OCI-LY1 (cell line): ENCODE data around the gene CACNA1C.

Experiments
- H2AFZ ChIP-seq: fragments of 200-600 bp; sonication (generic), shearing (Covaris generic); 2 replicates; pipeline ENCODE4 v1.6.0; 2014; ENCODE audit warnings: antibody characterized with exemption, mild to moderate bottlenecking, low read length
- H3F3A ChIP-seq: fragments of 200-600 bp; sonication (generic), shearing (Covaris generic); 2 replicates; pipeline ENCODE4 v1.6.0; 2014; ENCODE audit warnings: mild to moderate bottlenecking, antibody characterized with exemption, low read length, moderate library complexity; ENCODE audit not compliant: insufficient read depth
- H3K27ac ChIP-seq: fragments of 200-600 bp; sonication (generic); 2 replicates; pipeline ENCODE4 v1.5.1; 2014; ENCODE audit warnings: low read length, mixed run types, mild to moderate bottlenecking, low read depth; ENCODE audit not compliant: poor library complexity, severe bottlenecking
- H3K27me3 ChIP-seq: fragments of 200-600 bp; sonication (generic); 2 replicates; pipeline ENCODE4 v1.6.0; 2014; ENCODE audit warnings: antibody characterized with exemption, mild to moderate bottlenecking, low read length, moderate library complexity; ENCODE audit not compliant: insufficient read depth
- H3K36me3 ChIP-seq: fragments of 200-600 bp; sonication (generic); 2 replicates; pipeline ENCODE4 v1.6.1; 2014; ENCODE audit warnings: mild to moderate bottlenecking, antibody characterized with exemption, low read length, moderate library complexity, mixed read lengths; ENCODE audit not compliant: insufficient read depth
- H3K4me1 ChIP-seq: fragments of 200-600 bp; sonication (generic); 2 replicates; pipeline ENCODE4 v1.5.1; 2014; ENCODE audit warnings: mild to moderate bottlenecking, low read length, moderate library complexity; ENCODE audit not compliant: insufficient read depth, severe bottlenecking
- H3K4me2 ChIP-seq: fragments of 200-600 bp; sonication (generic), shearing (Covaris generic); 2 replicates; pipeline ENCODE4 v1.6.1; 2014; ENCODE audit warnings: low read length
- H3K4me3 ChIP-seq: fragments of 200-600 bp; sonication (generic); 2 replicates; pipeline ENCODE4 v1.5.1; 2014; ENCODE audit warnings: low read length, low read depth, mild to moderate bottlenecking, mixed read lengths; ENCODE audit not compliant: poor library complexity, severe bottlenecking
- H3K79me2 ChIP-seq: fragments of 200-600 bp; shearing (Covaris generic); 2 replicates; pipeline ENCODE4 v1.6.1; 2016; ENCODE audit warnings: mixed run types, low read length, mixed read lengths; ENCODE audit not compliant: insufficient read depth
- H3K9ac ChIP-seq: fragments of 200-600 bp; sonication (generic), shearing (Covaris generic); 2 replicates; pipeline ENCODE4 v1.6.1; 2014; ENCODE audit warnings: mild to moderate bottlenecking, low read length, mixed read lengths
- H3K9me2 ChIP-seq: fragments of 200-600 bp; sonication (generic), shearing (Covaris generic); 2 replicates; pipeline ENCODE4 v1.6.1; 2014; ENCODE audit warnings: low read depth, mild to moderate bottlenecking, low read length, mixed read lengths
- H3K9me3 ChIP-seq: fragments of 200-600 bp; shearing (Covaris generic); 2 replicates; pipeline ENCODE4 v1.6.1; 2014; ENCODE audit warnings: low read length, mixed read lengths
- H4K20me1 ChIP-seq: fragments of 200-600 bp; sonication (generic), shearing (Covaris generic); 2 replicates; pipeline ENCODE4 v1.6.0; 2016; ENCODE audit warnings: mild to moderate bottlenecking, low read length; ENCODE audit not compliant: insufficient read depth
- CTCF ChIP-seq: fragments of 200-600 bp; sonication (generic), shearing (Covaris generic); IDR thresholded peaks from 2 replicates; pipeline ENCODE4 v1.5.1; 2017; ENCODE audit warnings: mild to moderate bottlenecking, antibody characterized with exemption, low read length, moderate library complexity, mixed read lengths
- EZH2 ChIP-seq: fragments of 200-600 bp; sonication (generic), shearing (Covaris generic); IDR thresholded peaks from 2 replicates; pipeline ENCODE4 v1.8.0; 2017; ENCODE audit warnings: borderline replicate concordance, mixed run types, mild to moderate bottlenecking, antibody characterized with exemption, low read length, moderate library complexity, mixed read lengths

The CACNA1C gene

GRCh38 chr12:2283916-2284315, 231.1 kb downstream of the CACNA1C start:
- H3K4me2 ChIP-seq: peak overlapping the region; percentile 49
- H3K4me1 ChIP-seq: peaks cover 31% of the 10 kb centered on the region
- H4K20me1 ChIP-seq: no peaks in the 10 kb centered on the region
- no peaks in the 10 kb centered on the region for H3K79me2 ChIP-seq
- no peaks in the 10 kb centered on the region for H3K9me2 ChIP-seq
- H3F3A ChIP-seq: no peaks in the 10 kb centered on the region
- H3K9ac ChIP-seq: peak overlapping the region; percentile 51; the same call in 1 of the 2 replicates
- no peak overlapping the region for H3K4me3 ChIP-seq
- no peak for TF ChIP-seq CTCF
- no peak for TF ChIP-seq EZH2
- peak overlapping the region; percentile 19; the same call in 1 of the 2 replicates for H2AFZ ChIP-seq
- peak overlapping the region; percentile 57 for H3K27ac ChIP-seq
- H3K27me3 ChIP-seq: no peaks in the 10 kb centered on the region
- peaks cover 13% of the 10 kb centered on the region for H3K9me3 ChIP-seq
- H3K36me3 ChIP-seq: no peaks in the 10 kb centered on the region; the same call in 1 of the 2 replicates

DNA sequence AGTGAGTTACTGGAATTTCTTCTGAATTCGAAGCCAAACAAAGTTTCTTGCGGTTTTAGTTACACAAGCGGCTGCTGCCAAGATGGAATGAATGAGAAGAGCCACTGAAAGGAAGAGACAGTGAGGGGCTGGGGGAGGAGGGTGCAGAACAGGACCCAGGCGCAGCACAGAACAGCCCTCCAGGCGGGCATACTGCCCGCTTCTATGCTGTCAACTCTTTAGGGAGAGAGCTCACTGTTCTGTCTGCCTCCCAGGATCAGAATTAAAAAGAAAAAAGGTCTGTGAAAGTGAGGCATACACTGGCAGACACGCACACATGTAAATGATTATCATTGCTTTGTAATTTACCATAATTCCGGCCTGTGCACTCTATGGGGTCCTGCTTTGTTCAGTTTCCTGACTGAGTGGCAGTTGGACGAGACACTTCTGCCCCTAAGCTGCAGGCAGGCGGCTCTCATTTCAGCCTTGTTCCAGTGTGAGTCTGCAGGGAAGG, 231.6 kb downstream of the CACNA1C start:
- Histone ChIP-seq H4K20me1 (no peaks in the 10 kb centered on the region), H2AFZ (peak overlapping the region; percentile 19; the same call in 1 of the 2 replicates), H3K9ac (peak overlapping the region; percentile 51; the same call in 1 of the 2 replicates), H3K9me2 (no peaks in the 10 kb centered on the region), H3K27ac (peak overlapping the region; percentile 57), H3K36me3 (no peaks in the 10 kb centered on the region; the same call in 1 of the 2 replicates), H3K9me3 (peaks cover 9% of the 10 kb centered on the region), H3K79me2 (no peaks in the 10 kb centered on the region), H3K4me2 (peak overlapping the region; percentile 49), H3K4me1 (peaks cover 31% of the 10 kb centered on the region), H3K4me3 (peak overlapping the region; percentile 12), H3F3A (no peaks in the 10 kb centered on the region), H3K27me3 (no peaks in the 10 kb centered on the region)
- TF ChIP-seq CTCF (no peak), EZH2 (no peak)

- Histone ChIP-seq H3K9ac (peak overlapping the region; percentile 51; the same call in 1 of the 2 replicates), H3F3A (no peaks in the 10 kb centered on the region), H3K79me2 (no peaks in the 10 kb centered on the region), H3K4me3 (peak overlapping the region; percentile 12), H3K27me3 (no peaks in the 10 kb centered on the region), H3K4me1 (peaks cover 31% of the 10 kb centered on the region), H3K4me2 (peak overlapping the region; percentile 49), H3K36me3 (no peaks in the 10 kb centered on the region; the same call in 1 of the 2 replicates), H4K20me1 (no peaks in the 10 kb centered on the region), H3K9me2 (no peaks in the 10 kb centered on the region), H2AFZ (no peak overlapping the region), H3K9me3 (peaks cover 9% of the 10 kb centered on the region; the same call in 1 of the 2 replicates), H3K27ac (peak overlapping the region; percentile 57)
- TF ChIP-seq CTCF (peak; percentile 98), EZH2 (no peak)
Observed at GRCh38 chr12:2284857-2285256, 232.1 kb downstream of the CACNA1C start.
